GM18519 (cell line): ENCODE data around the gene CNPY3.

Source experiments
- ATAC-seq: cut with Tn5 transposase; IDR thresholded peaks from one replicate; pipeline ENCODE4 v1.9.1; 2021; ENCODE audit warnings: mild to moderate bottlenecking, moderate library complexity; ENCODE audit not compliant: unreplicated experiment, low FRiP score

CNPY3 gene

DNA sequence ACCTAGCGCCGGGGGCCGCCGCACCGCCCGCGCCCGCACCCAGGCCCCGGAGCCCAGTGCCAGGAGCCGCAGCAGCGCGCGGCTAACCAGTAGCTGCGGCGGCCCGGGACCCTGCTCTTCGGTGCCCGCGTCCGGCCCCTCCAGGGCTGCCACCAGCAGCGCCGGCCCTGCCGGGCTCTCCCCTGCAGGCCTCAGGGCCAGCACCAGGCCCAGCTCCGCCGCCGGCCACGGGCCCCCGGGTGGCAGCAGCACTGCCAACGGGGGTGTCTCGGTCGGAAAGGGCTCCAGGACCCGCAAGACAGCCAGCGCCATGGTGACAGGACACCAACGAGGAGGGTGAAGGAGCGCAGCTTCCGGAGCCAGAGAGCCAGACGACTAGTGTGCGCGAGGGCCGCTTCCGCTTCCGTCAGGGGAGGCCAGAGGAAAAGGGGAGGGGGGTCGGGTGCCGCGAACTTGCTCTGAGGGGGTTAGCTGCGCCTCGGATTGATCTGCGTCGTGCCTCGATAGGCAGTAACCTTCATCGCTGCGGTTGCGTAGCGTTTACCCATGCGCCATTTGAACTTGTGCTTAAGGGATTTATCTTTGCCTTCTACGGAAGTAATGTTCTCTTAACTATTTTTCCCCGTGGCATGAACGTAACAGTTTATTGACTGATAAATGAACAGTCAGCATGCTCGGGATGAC lies 49.7 kb downstream of the CNPY3 start, which contains the start of gene PEX6:
TSS of gene PEX6 (minus strand) at position 343 of the 684 bp plus-strand sequence. CDS start at position 312, 31 bp downstream.
- peak; percentile 63 for ATAC-seq

DNA sequence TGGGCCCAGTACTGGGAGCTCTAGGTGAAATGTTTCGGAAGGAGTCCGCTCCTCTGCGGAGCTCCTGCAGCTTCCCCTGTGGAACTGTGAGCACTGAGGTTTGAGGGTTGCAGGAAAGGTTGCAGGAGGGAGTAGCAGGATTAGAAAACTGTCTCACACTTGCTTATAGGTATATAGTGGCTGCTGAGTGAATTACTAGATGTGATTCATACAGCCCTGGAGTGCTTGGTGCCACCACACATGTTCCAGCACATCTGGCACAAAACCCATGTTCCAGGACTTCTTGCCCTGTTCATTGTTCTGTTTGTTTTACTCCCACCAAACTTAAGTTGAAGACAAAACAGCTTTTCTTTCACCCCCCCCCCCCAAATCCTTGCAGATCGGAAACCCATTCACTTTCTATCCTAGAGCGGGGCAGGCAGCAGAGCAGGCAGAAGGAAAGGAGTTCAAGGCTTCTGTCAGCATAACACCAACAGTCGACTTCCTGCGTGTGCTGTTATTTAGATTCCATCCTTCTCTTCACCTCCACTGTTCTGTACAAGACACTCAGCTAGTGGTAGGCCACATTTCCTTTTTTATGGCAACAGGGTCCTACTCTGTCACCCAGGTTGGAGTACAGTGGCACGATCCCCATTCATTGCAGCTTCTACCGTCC lies 50.4 kb downstream of the CNPY3 start:
- ATAC-seq, result no peak

DNA sequence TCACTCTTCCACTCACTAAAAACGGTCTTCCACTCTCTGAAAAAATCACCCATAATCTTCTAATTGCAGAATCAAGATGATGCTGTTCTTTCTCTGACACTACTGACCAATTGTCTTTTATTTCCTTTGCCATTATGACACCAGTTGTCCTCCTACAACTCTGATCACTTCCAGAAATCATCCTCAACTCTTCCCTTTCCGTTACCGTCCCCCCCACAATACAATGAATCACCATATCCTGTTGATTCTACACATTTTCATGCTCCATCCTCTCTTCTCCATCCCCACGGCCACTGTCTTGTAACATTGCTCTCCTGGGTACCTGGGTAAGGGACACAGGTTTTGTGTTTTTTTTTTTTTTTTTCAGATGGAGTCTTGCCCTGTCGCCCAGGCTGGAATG lies 52.6 kb downstream of the CNPY3 start:
- no peak for ATAC-seq

DNA sequence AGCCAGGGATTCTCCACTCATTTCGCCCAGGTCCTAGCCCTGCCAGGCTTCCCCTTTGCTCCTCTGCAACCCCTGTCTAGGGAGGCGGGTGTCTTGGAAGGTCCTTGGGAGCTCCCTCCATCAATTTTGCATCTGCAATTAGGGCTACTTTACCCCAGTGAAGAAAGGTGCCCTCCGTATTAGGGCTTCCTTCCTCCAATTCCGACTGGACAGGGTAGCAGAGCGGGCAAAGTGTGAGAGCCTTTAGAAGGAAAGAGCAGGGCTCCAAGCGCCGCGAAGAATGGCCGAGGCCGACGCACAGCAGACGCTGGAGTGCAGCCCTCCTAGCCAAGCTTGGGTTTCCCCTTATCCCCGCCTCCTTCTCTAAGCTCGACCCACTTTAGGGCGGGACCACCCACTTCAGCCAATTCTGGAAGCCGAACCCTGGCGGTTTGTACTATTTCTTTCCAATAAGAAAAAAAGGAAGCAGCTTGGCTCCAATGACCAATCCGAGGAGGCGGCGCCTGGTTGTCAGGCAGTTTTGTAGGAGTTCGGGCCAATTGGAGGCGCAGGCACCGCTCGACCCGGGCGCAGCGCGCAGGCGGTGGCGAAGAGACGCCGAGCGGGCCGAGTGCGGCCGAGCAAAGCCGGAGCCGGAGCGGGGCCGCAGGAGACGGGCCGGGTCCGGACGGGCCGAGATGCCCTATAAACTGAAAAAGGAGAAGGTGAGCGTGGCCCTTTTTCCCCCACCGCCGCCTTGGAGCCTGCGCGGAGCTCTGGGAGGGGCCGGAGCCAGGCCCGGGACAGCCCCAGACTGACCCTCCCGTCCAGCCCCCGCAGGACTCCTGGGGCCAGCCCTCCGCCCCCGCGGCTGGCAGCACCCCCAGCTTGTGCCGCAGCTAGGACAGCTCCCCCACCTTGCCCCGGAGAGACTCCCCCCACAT lies 55.0 kb downstream of the CNPY3 start, which contains the start of gene PPP2R5D:
TSS of gene PPP2R5D (plus strand) at position 570 of the 923 bp plus-strand sequence. CDS start at position 678, 108 bp downstream.
- peak; percentile 86 for ATAC-seq

DNA sequence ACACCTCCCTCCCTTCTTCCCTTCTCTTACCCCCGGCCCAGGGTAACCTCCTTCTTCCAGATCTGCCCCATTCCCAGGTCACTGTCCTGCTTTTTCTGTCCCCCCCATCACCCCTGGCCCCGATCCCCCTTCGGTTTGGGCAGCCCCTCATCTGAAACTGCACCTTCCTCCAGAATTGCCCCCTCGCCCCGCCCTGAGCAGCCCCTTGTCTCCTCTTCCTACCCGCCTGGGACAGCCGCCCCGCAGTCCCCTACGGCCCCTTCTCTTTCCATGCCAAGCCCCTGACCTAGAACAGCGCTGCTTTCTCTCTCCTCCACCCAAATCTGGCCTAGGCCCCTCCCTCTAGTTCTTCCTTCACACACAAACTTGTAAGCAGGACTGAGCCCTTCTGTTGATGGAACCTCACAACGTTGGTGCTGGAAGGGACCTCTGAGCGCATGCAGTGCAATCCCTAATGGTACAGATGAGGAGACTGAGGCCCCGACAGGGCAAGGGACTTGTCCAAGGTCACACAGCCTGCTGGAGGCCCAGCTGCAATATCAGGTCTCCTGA lies 55.7 kb downstream of the CNPY3 start:
- ATAC-seq, result no peak

DNA sequence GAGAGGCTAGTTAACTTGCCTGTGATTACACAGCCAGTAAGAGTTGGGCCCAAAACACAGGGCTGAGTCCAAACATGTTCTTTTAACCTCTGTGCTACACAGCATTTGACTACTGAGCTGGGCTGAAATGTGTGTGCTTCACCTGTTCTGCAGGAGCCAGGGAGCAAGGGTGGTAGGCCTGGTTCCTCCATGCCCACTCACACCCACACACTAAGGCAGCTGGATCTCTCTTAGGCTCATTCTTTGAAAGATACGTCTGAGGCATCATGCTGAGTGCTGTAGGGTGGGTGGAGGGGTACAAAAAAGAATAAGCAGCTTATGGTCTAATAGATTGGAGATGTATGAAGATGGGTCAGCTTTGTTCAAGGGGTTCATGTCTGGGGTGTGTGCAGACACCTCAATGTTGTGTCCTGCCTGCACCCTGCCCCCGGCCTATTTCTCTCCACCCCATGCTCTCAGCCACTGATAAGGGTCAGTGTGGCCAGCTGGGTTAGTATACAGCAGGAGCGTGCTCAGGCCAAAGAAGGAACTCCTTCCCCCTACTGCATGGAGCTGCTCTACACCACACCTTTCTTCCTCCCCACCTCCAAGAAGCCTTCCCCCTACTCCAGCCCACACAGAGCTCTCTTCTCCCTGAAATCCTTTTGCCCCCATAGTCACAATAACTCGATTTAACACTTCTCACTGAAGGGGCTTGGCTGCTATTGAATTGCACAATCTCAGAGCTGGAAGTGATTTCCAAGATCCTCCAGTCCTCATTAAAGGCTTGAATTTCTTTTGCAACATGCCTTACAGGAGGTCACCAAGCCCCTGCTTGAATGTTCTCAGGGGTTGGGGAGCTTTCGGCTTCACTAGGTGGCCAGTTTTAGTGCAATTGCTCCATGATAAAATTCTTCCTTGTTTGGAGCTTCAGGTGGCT lies 58.5 kb downstream of the CNPY3 start:
- ATAC-seq, result no peak

DNA sequence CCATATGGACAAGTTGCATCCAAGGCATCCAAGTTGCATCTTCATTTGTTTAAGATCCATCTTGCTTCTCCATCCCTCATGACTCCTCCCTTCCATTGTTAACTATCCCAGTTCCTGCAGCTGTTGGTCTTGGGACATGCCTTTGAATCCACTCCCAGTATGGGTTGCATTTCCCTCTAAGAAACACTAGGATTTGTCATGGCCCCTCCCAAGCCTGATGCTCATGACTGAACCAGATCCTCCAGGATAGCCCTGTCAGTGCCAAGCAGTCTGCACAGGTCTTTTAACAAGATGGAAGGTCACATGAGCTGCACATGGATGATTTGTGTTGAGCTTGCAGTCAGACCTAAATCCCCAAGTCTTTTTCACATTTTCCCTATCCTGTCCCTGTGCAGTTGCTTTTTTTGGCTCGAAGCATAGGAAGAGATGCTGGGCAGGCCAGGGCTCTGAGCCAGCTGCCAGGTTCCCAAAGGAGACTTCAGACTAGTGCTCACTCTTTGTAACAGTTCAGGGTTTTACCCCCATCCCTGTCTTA lies 59.3 kb downstream of the CNPY3 start:
- no peak for ATAC-seq
